Measurements from ENCODE around the gene STARD3NL.

GRCh38 chr7:38129162-38129561 is 48.9 kb upstream of the STARD3NL start:
- TF ChIP-seq MAZ (IDR thresholded peaks at IDR 0.05; ENCODE audit: borderline replicate concordance, low read depth, low read length) = no peak
- TF ChIP-seq MAFK (IDR thresholded peaks at IDR 0.05; ENCODE audit: low read depth, low read length) = no peak

All from IMR-90 (cell line).